ENCODE results near the gene LRP11.

LRP11 gene

DNA sequence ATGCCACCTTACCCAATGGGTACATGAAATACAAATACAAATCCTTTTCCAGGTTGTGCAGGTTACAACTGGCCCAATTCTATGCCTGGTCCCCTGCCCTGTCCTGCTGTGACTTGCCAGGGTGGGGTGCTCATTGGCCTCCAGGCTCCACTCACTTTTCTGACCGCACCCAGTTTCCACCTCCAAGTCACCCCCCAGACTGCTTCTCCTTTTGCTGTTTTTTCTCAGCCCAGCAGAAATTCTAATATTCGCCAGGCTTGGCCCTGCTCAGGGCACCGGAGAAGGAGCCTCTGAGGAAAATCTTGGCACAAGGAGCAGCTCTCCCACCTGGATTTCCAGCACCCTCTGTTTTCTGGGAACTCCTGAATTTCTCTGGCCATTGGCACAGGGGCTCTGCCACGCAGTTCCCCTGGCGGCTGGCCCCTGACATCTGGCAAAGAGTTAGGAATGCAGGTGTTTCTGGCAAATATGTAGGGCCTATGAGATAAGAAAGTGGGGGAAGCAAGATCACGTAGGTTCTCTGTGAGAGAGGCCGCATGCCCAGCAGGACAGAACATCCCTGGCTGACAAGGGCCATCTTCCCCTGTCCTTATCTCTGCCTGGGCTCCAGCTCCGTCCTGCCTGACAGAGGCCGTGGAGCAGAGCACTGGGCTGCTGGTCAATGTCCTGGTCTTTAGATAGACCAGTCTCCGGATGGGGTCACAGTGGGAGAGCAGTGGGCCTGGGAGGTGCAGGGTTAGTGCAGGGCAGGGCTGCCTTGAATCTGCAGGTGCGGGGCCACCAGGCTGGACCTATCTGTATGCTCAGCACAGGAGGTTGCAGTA lies 36.7 kb upstream of the LRP11 start:
- ChIA-PET CTCF (interaction anchor here (1.0 to 1.2 kb wide), 2 partner anchors 58 to 517 kb away, joined by 3 to 4 read pairs; no protein-coding TSS in a partner anchor), POLR2A (no interaction called here)
- Histone ChIP-seq H3K9me3 (ENCODE audit: control insufficient read depth, insufficient read depth, low read depth, low read length) (no peaks in the 10 kb centered on the region), H3K27ac (ENCODE audit: extremely low read depth, low read depth, low read length) (no peak overlapping the region), H3K36me3 (ENCODE audit: control insufficient read depth in 2 of 2, insufficient read depth in 1 of 2, low read length in 2 of 2) (no peaks in the 10 kb centered on the region), H3K4me3 (ENCODE audit: low read depth, low read length) (no peak overlapping the region), H3K4me1 (ENCODE audit: control insufficient read depth, insufficient read depth, low read length) (peaks cover under 1% of the 10 kb centered on the region; the same call in 1 of the 2 replicates)
- TF ChIP-seq, protein P1, sequence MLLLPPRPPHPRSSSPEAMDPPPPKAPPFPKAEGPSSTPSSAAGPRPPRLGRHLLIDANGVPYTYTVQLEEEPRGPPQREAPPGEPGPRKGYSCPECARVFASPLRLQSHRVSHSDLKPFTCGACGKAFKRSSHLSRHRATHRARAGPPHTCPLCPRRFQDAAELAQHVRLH (tag by site-specific recombination; IDR thresholded peaks at IDR 0.05) = no peak
- no peak for TF ChIP-seq RBAK (tag by site-specific recombination; IDR thresholded peaks at IDR 0.05)
- TF ChIP-seq ZNF423 (tag by site-specific recombination; IDR thresholded peaks at IDR 0.05) = no peak
- TF ChIP-seq ZNF549 (tag by site-specific recombination; IDR thresholded peaks at IDR 0.05) = no peak
- no peak for TF ChIP-seq TCF7L2 (IDR thresholded peaks at IDR 0.05; ENCODE audit: borderline replicate concordance, low read depth, low read length)
- TF ChIP-seq, protein P2, sequence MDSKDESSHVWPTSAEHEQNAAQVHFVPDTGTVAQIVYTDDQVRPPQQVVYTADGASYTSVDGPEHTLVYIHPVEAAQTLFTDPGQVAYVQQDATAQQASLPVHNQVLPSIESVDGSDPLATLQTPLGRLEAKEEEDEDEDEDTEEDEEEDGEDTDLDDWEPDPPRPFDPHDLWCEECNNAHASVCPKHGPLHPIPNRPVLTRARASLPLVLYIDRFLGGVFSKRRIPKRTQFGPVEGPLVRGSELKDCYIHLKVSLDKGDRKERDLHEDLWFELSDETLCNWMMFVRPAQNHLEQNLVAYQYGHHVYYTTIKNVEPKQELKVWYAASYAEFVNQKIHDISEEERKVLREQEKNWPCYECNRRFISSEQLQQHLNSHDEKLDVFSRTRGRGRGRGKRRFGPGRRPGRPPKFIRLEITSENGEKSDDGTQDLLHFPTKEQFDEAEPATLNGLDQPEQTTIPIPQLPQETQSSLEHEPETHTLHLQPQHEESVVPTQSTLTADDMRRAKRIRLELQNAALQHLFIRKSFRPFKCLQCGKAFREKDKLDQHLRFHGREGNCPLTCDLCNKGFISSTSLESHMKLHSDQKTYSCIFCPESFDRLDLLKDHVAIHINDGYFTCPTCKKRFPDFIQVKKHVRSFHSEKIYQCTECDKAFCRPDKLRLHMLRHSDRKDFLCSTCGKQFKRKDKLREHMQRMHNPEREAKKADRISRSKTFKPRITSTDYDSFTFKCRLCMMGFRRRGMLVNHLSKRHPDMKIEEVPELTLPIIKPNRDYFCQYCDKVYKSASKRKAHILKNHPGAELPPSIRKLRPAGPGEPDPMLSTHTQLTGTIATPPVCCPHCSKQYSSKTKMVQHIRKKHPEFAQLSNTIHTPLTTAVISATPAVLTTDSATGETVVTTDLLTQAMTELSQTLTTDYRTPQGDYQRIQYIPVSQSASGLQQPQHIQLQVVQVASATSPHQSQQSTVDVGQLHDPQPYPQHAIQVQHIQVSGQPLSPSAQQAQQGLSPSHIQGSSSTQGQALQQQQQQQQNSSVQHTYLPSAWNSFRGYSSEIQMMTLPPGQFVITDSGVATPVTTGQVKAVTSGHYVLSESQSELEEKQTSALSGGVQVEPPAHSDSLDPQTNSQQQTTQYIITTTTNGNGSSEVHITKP (tag by site-specific recombination; IDR thresholded peaks at IDR 0.05) = no peak
- no peak for TF ChIP-seq ZNF175 (tag by site-specific recombination; IDR thresholded peaks at IDR 0.05)
- no peak for TF ChIP-seq ZNF302 (tag by site-specific recombination; IDR thresholded peaks at IDR 0.05; ENCODE audit: low read depth)
- TF ChIP-seq, protein P3, sequence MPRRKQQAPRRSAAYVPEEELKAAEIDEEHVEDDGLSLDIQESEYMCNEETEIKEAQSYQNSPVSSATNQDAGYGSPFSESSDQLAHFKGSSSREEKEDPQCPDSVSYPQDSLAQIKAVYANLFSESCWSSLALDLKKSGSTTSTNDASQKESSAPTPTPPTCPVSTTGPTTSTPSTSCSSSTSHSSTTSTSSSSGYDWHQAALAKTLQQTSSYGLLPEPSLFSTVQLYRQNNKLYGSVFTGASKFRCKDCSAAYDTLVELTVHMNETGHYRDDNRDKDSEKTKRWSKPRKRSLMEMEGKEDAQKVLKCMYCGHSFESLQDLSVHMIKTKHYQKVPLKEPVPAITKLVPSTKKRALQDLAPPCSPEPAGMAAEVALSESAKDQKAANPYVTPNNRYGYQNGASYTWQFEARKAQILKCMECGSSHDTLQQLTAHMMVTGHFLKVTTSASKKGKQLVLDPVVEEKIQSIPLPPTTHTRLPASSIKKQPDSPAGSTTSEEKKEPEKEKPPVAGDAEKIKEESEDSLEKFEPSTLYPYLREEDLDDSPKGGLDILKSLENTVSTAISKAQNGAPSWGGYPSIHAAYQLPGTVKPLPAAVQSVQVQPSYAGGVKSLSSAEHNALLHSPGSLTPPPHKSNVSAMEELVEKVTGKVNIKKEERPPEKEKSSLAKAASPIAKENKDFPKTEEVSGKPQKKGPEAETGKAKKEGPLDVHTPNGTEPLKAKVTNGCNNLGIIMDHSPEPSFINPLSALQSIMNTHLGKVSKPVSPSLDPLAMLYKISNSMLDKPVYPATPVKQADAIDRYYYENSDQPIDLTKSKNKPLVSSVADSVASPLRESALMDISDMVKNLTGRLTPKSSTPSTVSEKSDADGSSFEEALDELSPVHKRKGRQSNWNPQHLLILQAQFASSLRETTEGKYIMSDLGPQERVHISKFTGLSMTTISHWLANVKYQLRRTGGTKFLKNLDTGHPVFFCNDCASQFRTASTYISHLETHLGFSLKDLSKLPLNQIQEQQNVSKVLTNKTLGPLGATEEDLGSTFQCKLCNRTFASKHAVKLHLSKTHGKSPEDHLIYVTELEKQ (tag by site-specific recombination; IDR thresholded peaks at IDR 0.05; ENCODE audit: borderline replicate concordance) = no peak
- no peak for TF ChIP-seq ZNF266 (tag by site-specific recombination; IDR thresholded peaks at IDR 0.05; ENCODE audit: low read depth)
- TF ChIP-seq, protein P4, sequence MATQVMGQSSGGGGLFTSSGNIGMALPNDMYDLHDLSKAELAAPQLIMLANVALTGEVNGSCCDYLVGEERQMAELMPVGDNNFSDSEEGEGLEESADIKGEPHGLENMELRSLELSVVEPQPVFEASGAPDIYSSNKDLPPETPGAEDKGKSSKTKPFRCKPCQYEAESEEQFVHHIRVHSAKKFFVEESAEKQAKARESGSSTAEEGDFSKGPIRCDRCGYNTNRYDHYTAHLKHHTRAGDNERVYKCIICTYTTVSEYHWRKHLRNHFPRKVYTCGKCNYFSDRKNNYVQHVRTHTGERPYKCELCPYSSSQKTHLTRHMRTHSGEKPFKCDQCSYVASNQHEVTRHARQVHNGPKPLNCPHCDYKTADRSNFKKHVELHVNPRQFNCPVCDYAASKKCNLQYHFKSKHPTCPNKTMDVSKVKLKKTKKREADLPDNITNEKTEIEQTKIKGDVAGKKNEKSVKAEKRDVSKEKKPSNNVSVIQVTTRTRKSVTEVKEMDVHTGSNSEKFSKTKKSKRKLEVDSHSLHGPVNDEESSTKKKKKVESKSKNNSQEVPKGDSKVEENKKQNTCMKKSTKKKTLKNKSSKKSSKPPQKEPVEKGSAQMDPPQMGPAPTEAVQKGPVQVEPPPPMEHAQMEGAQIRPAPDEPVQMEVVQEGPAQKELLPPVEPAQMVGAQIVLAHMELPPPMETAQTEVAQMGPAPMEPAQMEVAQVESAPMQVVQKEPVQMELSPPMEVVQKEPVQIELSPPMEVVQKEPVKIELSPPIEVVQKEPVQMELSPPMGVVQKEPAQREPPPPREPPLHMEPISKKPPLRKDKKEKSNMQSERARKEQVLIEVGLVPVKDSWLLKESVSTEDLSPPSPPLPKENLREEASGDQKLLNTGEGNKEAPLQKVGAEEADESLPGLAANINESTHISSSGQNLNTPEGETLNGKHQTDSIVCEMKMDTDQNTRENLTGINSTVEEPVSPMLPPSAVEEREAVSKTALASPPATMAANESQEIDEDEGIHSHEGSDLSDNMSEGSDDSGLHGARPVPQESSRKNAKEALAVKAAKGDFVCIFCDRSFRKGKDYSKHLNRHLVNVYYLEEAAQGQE (tag by site-specific recombination; IDR thresholded peaks at IDR 0.05) = no peak
- no peak for TF ChIP-seq ZNF560 (tag by site-specific recombination; IDR thresholded peaks at IDR 0.05; ENCODE audit: borderline replicate concordance)
- TF ChIP-seq ZNF112 (tag by site-specific recombination; IDR thresholded peaks at IDR 0.05) = no peak
- no peak for TF ChIP-seq ZNF274 (IDR thresholded peaks at IDR 0.05; ENCODE audit: low read length)
- no peak for TF ChIP-seq ZNF274 (tag by site-specific recombination; IDR thresholded peaks at IDR 0.05; ENCODE audit: borderline replicate concordance)
- no peak for TF ChIP-seq KLF8 (tag by site-specific recombination; IDR thresholded peaks at IDR 0.05)
- no peak for TF ChIP-seq SETDB1 (IDR thresholded peaks at IDR 0.05; ENCODE audit: insufficient read length, low read length)
- TF ChIP-seq ZNF404 (tag by site-specific recombination; IDR thresholded peaks at IDR 0.05) = no peak

Measured in HEK293 (cell line).